ENCODE data around the gene DENND1C.

Gene DENND1C

GRCh38 chr19:6418562-6418932 is 63.0 kb downstream of the DENND1C start:
- DNase-seq, result no peak

GRCh38 chr19:6417713-6418561 is 63.6 kb downstream of the DENND1C start:
- peak; percentile 38 for DNase-seq
